SU-DHL-6 (cell line): ENCODE data around the gene MKNK2.

Experiments used
- H2AFZ ChIP-seq: fragments of 200-600 bp; sonication (generic); 2 replicates; pipeline ENCODE4 v1.6.1; 2014; ENCODE audit warnings: low read depth, mild to moderate bottlenecking, moderate library complexity, mixed read lengths, antibody characterized with exemption, low read length; ENCODE audit not compliant: severe bottlenecking
- H3F3A ChIP-seq: fragments of 200-600 bp; shearing (Covaris generic); 2 replicates; pipeline ENCODE4 v1.6.0; 2016; ENCODE audit warnings: antibody characterized with exemption, mild to moderate bottlenecking; ENCODE audit not compliant: insufficient read depth
- H3K27ac ChIP-seq: fragments of 200-600 bp; sonication (generic); 2 replicates; pipeline ENCODE4 v1.5.1; 2016; ENCODE audit warnings: low read depth, mild to moderate bottlenecking, low read length, moderate library complexity, mixed read lengths
- H3K27me3 ChIP-seq: fragments of 200-600 bp; sonication (generic), shearing (Covaris generic); 2 replicates; pipeline ENCODE4 v1.6.0; 2014; ENCODE audit warnings: mild to moderate bottlenecking, low read length
- H3K36me3 ChIP-seq: fragments of 200-600 bp; sonication (generic); 2 replicates; pipeline ENCODE4 v1.6.1; 2014; ENCODE audit warnings: mild to moderate bottlenecking, low read length, mixed read lengths
- H3K4me2 ChIP-seq: fragments of 300-600, 200-600 bp; shearing (Covaris generic), sonication (generic); 2 replicates; pipeline ENCODE4 v1.6.0; 2014; ENCODE audit warnings: low read length, low read depth, mild to moderate bottlenecking; ENCODE audit not compliant: poor library complexity, severe bottlenecking
- H3K4me3 ChIP-seq: fragments of 200-600 bp; sonication (generic); 2 replicates; pipeline ENCODE4 v1.5.1; 2014; ENCODE audit warnings: antibody characterized with exemption, low read length, mild to moderate bottlenecking, mixed read lengths; ENCODE audit not compliant: insufficient read depth, poor library complexity, severe bottlenecking
- H3K79me2 ChIP-seq: fragments of 200-600 bp; sonication (generic); 2 replicates; pipeline ENCODE4 v1.6.1; 2014; ENCODE audit warnings: mild to moderate bottlenecking, low read length, moderate library complexity; ENCODE audit not compliant: insufficient read depth
- H3K9ac ChIP-seq: fragments of 200-600 bp; sonication (generic); 2 replicates; pipeline ENCODE4 v1.7.0; 2014; ENCODE audit warnings: mild to moderate bottlenecking, low read length
- H3K9me2 ChIP-seq: fragments of 200-600 bp; sonication (generic); replicated peaks from 2 replicates; pipeline ENCODE4 v1.6.1; 2014; ENCODE audit warnings: low read length; ENCODE audit not compliant: insufficient read depth
- H3K9me3 ChIP-seq: fragments of 200-600 bp; sonication (generic); 2 replicates; pipeline ENCODE4 v1.6.1; 2014; ENCODE audit warnings: low read length, mixed read lengths; ENCODE audit not compliant: insufficient read depth
- H4K20me1 ChIP-seq: fragments of 200-600 bp; sonication (generic); 2 replicates; pipeline ENCODE4 v1.6.1; 2014; ENCODE audit warnings: low read depth, mild to moderate bottlenecking, antibody characterized with exemption, low read length, moderate library complexity, mixed read lengths
- CTCF ChIP-seq: fragments of 200-600 bp; sonication (generic); IDR thresholded peaks from one replicate; pipeline ENCODE4 v1.5.1; 2017; ENCODE audit warnings: antibody characterized with exemption, mild to moderate bottlenecking, low read length, moderate library complexity; ENCODE audit not compliant: insufficient read depth, poor library complexity, severe bottlenecking
- EZH2phosphoT487 ChIP-seq: fragments of 200-600 bp; sonication (generic), shearing (Covaris generic); conservative IDR thresholded peaks from 2 replicates; pipeline ENCODE4 v1.6.1; 2018; ENCODE audit warnings: mild to moderate bottlenecking, antibody characterized with exemption, low read length, moderate library complexity, mixed read lengths

Gene MKNK2

GRCh38 chr19:2060884-2061494 is 9.9 kb upstream of the MKNK2 start:
- no peaks in the 10 kb centered on the region for H3K9me2 ChIP-seq
- peak overlapping the region; percentile 37 for H2AFZ ChIP-seq
- peaks cover 7% of the 10 kb centered on the region; the same call in 1 of the 2 replicates for H3F3A ChIP-seq
- H4K20me1 ChIP-seq: no peaks in the 10 kb centered on the region
- peak overlapping the region; percentile 88 for H3K9ac ChIP-seq
- peak overlapping the region; percentile 61 for H3K4me3 ChIP-seq
- H3K4me2 ChIP-seq: peak overlapping the region; percentile 91
- H3K9me3 ChIP-seq: no peaks in the 10 kb centered on the region
- TF ChIP-seq CTCF: no peak
- TF ChIP-seq EZH2phosphoT487: no peak
- H3K79me2 ChIP-seq: no peaks in the 10 kb centered on the region
- no peaks in the 10 kb centered on the region for H3K36me3 ChIP-seq
- no peaks in the 10 kb centered on the region for H3K27me3 ChIP-seq
- peak overlapping the region; percentile 62 for H3K27ac ChIP-seq

GRCh38 chr19:2059422-2060201 is 8.6 kb upstream of the MKNK2 start:
- no peaks in the 10 kb centered on the region for H3K9me2 ChIP-seq
- no peaks in the 10 kb centered on the region for H3K36me3 ChIP-seq
- no peaks in the 10 kb centered on the region for H3K27me3 ChIP-seq
- H3K4me3 ChIP-seq: no peak overlapping the region
- no peaks in the 10 kb centered on the region for H4K20me1 ChIP-seq
- H3K79me2 ChIP-seq: no peaks in the 10 kb centered on the region
- TF ChIP-seq CTCF (no peak), EZH2phosphoT487 (no peak)
- H2AFZ ChIP-seq: no peak overlapping the region
- no peaks in the 10 kb centered on the region for H3K9me3 ChIP-seq
- peak overlapping the region; percentile 88; the same call in 1 of the 2 replicates for H3K9ac ChIP-seq
- H3K4me2 ChIP-seq: peak overlapping the region; percentile 91
- H3F3A ChIP-seq: peaks cover 10% of the 10 kb centered on the region; the same call in 1 of the 2 replicates
- H3K27ac ChIP-seq: no peak overlapping the region

GRCh38 chr19:2058570-2059421 is 7.8 kb upstream of the MKNK2 start:
- TF ChIP-seq CTCF (no peak), EZH2phosphoT487 (no peak)
- Histone ChIP-seq H3F3A (peaks cover 11% of the 10 kb centered on the region), H3K27me3 (no peaks in the 10 kb centered on the region), H3K9me2 (no peaks in the 10 kb centered on the region), H2AFZ (no peak overlapping the region), H3K9ac (no peak overlapping the region), H3K4me2 (no peak overlapping the region), H3K9me3 (no peaks in the 10 kb centered on the region), H3K4me3 (no peak overlapping the region), H3K36me3 (no peaks in the 10 kb centered on the region), H3K27ac (peak overlapping the region; percentile 59), H3K79me2 (no peaks in the 10 kb centered on the region), H4K20me1 (no peaks in the 10 kb centered on the region)
